ENCODE measurements around the gene MOSPD2. TPM values are rescaled to one million over a fixed set of nuclear protein-coding genes. Genes with fewer than 3 reads are reported as not detected.

Gene MOSPD2
- total and polyA plus RNA-seq, 2 of the 8 experiments (the other 6 are each of a cell fraction or from before 2014, with no cell fraction given) = 4.5 to 12.1 TPM

DNA sequence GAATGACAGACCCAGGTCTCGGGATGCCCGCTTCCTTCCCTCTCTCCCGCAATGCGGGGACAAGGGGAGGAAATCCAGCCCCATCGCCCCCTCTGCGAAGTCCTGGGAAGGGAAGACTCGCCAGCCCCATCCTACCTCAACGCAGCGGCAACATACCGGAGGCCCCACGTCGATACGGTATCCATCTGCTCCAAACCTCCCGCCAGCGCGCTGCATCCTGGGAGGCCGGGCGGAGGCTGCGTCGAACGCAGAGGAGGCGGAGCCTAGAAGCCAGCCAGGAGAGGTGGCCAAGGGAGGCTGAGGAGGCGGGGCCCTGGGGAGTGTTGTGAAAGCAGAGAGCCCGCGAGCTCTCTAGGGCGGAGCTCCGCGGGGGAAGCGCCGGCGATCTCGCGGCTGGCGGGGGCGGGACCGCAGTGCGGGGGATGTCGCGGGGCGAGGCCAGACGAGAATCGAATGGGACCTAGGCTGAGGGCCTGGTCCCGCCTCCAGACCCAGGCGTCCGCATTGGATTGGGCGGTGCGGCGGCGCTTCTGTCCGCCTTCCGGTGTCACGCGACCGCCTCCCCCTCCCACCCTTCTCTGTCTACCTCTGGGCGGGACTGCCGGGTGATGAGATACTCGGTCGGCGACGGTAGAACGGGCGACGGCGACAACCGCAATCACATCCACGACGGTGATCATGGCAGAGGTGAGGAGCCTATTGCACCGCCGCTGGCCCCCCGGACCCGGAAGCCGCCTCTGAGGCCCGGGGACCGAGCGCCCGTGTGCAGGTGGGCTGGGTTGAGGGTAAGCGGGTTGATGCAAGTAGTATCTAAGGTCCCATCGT lies at the start of gene MOSPD2, which contains the start of gene FANCB (continued):
- no peak for TF ChIP-seq NANOG (IDR thresholded peaks at IDR 0.05; ENCODE audit: insufficient read depth, low read depth, low read length, poor library complexity, severe bottlenecking)
- TF ChIP-seq EGR1 (IDR thresholded peaks at IDR 0.05; ENCODE audit: borderline replicate concordance, low read depth, low read length) = peak; percentile 62; the same call in 1 of the 2 replicates
- TF ChIP-seq MAFK (IDR thresholded peaks at IDR 0.05; ENCODE audit: low read depth, low read length) = no peak
- no peak for TF ChIP-seq SIRT6 (IDR thresholded peaks at IDR 0.05; ENCODE audit: low read length)
- no peak for TF ChIP-seq NRF1 (IDR thresholded peaks at IDR 0.05; ENCODE audit: low read depth, low read length)
- TF ChIP-seq, protein P1, sequence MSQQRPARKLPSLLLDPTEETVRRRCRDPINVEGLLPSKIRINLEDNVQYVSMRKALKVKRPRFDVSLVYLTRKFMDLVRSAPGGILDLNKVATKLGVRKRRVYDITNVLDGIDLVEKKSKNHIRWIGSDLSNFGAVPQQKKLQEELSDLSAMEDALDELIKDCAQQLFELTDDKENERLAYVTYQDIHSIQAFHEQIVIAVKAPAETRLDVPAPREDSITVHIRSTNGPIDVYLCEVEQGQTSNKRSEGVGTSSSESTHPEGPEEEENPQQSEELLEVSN (IDR thresholded peaks at IDR 0.05) = peak; percentile 94
- TF ChIP-seq JUND (IDR thresholded peaks at IDR 0.05; ENCODE audit: low read length) = no peak
- TF ChIP-seq BRCA1 (IDR thresholded peaks at IDR 0.05; ENCODE audit: low read depth, low read length) = no peak
- TF ChIP-seq TAF7 (optimal IDR thresholded peaks at IDR 0.05; ENCODE audit: borderline replicate concordance, low read depth, low read length) = no peak
- no peak for TF ChIP-seq CTBP2 (IDR thresholded peaks at IDR 0.05; ENCODE audit: borderline replicate concordance, insufficient read depth, insufficient read length, low read length)
- no peak for TF ChIP-seq TEAD4 (IDR thresholded peaks at IDR 0.05; ENCODE audit: low read depth, low read length)
- no peak for TF ChIP-seq TCF12 (IDR thresholded peaks at IDR 0.05; ENCODE audit: low read depth, low read length)
- TF ChIP-seq, protein P2, sequence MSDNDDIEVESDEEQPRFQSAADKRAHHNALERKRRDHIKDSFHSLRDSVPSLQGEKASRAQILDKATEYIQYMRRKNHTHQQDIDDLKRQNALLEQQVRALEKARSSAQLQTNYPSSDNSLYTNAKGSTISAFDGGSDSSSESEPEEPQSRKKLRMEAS (IDR thresholded peaks at IDR 0.05) = peak; percentile 85

All from H1 (cell line).